Measurements from ENCODE around the gene CASK.

DNA sequence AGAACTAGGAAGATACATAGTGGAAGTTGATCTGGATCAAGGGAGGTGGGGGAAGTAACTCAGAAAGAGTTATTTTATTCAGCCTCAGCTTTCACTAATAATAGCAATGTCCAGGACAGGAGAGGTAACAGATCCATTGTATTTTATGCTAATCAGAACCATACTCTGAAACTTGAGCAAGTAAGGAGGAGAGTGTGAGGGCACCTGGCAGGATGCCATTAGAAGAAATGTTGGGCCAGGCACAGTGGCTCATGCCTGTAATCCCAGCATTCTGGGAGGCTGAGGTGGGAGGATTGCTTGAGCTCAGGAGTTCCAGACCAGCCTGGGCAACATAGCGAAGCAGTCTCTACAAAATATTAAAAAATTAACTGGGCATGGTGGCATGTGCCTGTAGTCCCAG is 218.3 kb downstream of the CASK start:
- no peak for TF ChIP-seq POLR2A (IDR thresholded peaks at IDR 0.05; ENCODE audit: low read depth, low read length)
- TF ChIP-seq TAF1 (IDR thresholded peaks at IDR 0.05; ENCODE audit: borderline replicate concordance, low read depth, low read length) = no peak
